NCI-H1930 (cell line): ENCODE measurements around the gene FBLN2.
"Not testable (repeated sequence)": the region's sequence is repeated elsewhere in the genome, so short reads cannot be mapped to it uniquely, and the experiment has no call there.

ENCODE experiments used
- DNase-seq, 2 experiments: peaks; one replicate each; lab custom pipeline; 2025; lab: John Stamatoyannopoulos, UW

Gene FBLN2

DNA sequence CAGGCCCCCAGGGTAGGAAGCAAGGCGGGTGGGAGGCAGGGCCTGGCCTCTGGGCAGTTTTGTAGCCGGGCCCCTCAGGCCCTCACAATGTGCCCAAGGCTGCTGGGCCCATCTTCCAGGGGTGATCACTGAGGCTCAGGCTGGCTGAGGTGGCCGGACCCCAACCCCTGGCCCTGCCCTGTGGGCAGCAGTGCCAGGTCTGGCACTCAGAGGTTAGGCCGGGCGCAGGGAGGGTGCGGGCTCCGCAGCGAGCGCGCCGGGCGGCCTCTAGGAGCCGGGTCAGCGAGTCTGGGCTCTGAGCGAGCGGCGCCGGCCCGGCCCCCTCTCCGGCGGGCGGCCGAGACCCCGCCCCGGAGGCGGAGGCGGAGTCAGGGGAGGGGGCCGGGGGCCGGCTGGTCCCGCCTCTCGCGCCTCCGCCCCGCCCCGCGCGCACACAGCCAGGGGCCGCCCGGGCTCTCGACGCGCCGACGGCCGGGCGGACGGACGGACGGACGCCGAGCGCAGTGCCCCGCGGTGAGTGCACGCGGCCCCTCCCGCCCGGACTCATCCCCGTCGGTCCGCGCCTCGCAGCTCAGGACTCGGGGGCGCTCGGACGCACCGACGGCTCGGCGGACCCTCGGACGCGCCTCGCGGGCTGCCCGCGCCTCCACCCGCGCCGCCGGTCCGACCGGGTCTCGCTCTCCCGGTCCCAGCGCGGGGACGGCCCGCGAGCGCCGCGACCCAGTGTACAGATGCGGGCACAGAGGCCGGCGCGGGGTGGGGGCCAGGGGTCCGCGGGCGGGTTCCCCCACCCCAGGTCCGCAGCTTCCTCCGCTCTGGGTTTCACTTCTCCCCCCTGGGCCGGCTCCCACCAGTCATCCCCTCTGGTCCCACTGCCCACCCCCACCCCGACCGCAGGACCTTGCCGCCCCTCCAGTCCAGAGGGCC is at the start of gene FBLN2:
Gene FBLN2 (plus strand): TSS at position 430 of the 927 bp plus-strand sequence. CDS start 21,231 bp downstream, outside the sequence.
- DNase-seq: peak in 1 of 2 experiments; percentile 16

GRCh38 chr3:13499246-13499645 is 49.7 kb upstream of the FBLN2 start:
- DNase-seq: not testable (repeated sequence)

GRCh38 chr3:13500133-13500885 is 48.6 kb upstream of the FBLN2 start:
- DNase-seq: no peak

- DNase-seq: no peak
Observed at GRCh38 chr3:13501056-13501455, 47.9 kb upstream of the FBLN2 start.

- no peak for DNase-seq
Observed at GRCh38 chr3:13501521-13501920, 47.4 kb upstream of the FBLN2 start.

DNA sequence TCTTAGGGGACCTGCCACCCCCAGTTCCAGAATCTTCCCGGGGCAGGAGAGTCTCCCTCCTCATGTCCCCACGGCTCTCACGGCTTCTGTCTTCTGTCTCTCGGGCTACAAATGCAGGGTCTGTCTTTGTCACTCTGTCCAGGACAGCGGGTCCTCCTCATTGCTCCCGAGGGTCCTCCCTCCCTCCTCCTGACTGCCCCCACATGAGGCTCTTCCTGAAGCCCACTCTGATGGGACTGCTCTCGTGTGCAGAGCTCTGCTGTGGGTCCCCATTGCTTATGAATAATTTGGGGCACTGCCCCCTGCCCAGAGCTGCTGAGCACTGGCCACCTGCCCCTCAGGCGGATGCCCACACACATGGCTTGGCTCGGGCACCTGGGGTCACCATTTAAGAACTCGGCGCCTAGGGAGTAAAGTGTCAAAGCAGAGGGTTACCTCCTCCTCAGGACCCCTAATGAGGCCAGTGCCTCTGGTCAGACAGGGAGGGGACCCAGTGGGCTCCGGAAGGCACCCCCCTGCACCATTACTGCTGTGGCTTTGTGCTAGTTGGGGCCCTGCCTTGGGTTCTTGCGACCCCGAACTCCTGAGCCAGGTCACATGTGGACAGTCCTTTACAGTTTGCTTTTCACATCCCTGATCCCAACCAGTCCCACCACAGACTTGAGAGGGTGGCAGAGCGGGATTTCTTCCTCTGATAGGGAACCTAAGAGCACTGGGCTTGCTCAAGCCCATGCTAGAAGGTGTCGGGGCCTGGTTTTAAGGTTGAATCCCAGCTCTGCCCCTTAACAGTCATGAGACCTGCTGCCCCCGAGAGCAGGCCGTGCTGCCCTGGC is 46.8 kb upstream of the FBLN2 start:
- DNase-seq: no peak

DNA sequence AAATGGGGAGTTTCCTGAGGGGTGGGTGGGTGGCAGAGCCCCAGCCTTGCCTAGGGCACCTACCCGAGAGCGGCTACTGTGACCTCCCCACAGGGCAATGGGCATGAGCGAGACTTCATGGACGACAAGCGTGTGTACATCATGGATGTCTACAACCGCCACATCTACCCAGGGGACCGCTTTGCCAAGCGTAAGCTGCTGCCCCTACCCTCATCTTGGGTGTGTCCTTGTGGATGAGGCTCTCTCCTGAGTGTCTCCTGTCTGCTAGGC is 46.2 kb upstream of the FBLN2 start:
- no peak for DNase-seq

GRCh38 chr3:13504161-13504831 is 44.6 kb upstream of the FBLN2 start:
- no peak for DNase-seq

GRCh38 chr3:13505147-13506130 is 43.5 kb upstream of the FBLN2 start:
- DNase-seq: no peak

DNA sequence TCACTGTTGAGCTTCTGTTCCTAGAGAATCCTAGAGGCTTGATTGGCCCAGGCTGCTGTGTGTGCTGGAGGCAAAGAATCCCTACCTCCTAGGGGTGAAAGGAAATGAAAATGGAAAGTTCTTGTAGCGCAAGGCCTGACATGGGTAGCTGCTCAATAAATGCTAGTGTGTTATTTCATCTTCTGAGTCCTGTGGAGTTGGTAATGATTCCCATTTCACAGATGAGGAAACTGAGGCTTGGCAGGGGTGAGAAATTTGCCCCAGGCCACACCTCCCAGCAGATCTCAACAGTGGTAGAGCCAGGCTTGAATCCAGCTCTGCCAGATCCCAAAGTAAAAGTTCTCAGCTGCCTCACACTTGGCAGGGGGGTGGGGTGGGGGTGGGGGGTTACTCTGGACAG is 42.7 kb upstream of the FBLN2 start:
- no peak for DNase-seq

- DNase-seq: no peak
Observed at GRCh38 chr3:13506680-13507079, 42.2 kb upstream of the FBLN2 start.

- no peak for DNase-seq
Observed at GRCh38 chr3:13507247-13507569, 41.7 kb upstream of the FBLN2 start.

DNA sequence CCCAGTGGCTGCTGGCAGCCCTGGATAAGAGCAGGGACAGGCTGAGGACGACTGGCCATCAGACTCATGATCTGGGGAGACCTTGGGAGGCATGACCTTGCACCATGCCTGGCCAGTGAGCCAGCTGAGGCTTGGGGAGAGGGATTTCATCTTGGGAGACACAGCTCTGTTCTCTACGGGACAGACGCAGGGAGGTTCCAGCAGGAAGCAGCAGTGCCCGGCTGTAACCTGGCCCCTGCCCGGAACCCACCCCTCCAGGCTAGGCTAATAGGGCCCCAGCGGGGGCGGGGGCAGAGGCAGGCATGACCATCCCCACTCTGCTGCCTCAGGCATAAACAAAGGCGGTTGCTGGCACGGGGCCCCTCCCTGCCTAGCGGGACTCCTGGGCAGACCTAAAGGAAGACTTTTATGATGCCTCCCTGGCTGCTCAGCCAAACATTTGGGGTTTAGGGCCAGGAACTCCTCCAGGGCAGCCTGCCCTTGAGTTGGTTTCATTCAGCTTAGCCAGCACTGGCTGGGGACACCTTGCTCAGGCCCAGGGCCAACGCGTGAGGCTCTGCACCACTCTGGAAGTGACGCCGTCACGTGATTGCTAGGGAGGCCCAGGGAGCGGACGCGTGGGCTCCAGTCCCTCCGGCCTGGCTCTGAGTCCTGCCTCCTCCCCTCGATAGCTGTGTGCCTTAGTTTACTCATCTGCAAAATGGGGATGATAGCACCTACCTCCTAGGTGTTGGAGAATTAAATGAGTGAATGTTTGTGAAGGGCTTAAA is 41.2 kb upstream of the FBLN2 start:
- DNase-seq: no peak

- DNase-seq: no peak
Observed at GRCh38 chr3:13508496-13508895, 40.4 kb upstream of the FBLN2 start.

GRCh38 chr3:13509059-13509815 is 39.7 kb upstream of the FBLN2 start:
- no peak for DNase-seq

DNA sequence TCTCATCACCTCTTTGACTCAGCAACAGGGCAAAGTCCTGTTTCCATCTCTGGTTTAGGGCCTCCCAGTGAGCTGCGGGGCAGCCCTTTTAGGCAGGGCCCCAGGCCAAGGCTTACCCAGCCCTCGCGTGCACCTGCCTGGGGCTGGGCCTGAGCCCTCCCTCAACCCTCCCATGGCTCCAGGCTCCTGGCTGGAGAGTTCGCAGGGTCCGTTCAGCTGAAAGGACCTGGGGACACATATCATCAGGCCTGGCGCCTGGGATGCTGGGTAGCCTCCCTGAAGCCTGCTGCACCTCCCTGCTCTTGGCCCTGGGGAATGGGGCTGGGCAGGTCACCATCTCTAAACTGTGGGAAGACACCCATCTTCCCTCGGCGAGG is 39.1 kb upstream of the FBLN2 start:
- no peak for DNase-seq

DNA sequence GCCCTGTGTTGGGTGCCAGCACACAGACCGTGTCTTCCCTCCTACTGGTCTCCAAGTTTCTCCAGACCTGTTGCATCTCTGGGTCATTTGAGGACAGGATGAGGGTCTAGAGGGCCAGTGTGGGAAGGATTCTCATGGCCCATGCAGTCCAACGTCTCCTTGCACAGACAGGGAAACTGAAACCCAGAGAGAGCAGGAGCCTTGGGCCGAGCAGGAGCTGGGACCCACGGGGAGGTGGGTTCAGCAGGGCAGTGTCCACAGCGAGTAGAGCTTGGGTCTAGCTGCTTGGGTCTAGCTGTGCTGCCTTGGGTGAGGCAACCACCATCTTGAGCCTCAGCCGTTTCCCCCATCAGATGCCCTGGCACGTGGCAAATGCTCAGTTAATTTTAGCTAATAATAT is 36.5 kb upstream of the FBLN2 start:
- no peak for DNase-seq

DNA sequence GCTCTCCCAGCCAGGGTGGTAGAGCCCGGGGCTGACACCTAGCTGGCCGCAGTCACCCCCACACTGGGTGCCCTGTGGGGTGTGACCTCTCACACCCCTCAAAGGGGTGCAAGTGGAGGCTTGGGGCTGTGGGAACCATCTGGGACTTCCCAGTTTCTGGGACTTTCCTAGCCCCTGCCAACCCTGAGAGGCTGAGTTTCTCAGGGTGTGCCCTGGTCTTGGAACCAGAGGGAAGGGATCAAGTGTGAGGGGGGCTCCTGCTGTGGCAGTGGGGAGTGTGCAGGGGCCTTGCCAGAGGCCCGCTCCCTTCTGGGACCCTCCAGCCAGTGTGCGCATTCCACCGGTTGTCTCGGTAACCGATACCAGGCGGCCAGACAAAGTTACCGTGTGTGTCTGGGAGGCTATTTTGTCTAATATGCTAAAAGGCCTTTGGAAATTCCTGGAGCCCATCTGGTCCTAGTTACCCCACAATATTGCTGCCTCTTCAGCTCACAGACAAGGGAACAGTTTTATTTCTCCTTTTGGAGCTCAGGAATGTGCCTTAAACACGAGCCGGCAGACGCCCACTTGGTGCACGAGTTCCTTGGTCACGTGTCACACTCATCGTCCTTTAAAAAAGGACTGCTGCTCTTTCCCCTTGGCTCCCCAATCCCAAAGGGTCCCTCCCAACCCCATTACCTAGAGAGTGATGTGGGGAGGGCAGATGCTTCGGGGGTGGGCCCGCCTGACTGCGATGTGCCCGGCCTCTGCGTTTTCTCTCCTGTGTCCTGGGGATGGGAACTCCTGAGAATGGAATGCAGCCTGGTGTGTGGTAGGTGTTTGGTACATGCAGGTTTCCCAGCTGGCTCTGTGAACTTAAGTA is 35.6 kb upstream of the FBLN2 start:
- no peak for DNase-seq
